Fibroblast of skin of abdomen (primary cell): Measurements from ENCODE around the gene HLA-G.
"Not testable (repeated sequence)": the region's sequence is repeated elsewhere in the genome, so short reads cannot be mapped to it uniquely, and the experiment has no call there.

Source experiments
- DNase-seq: peaks from one replicate; pipeline ENCODE4 v3.0.0-alpha.2; 2013

HLA-G gene

GRCh38 chr6:29875257-29875656, 47.6 kb downstream of the HLA-G start:
- DNase-seq = no peak

GRCh38 chr6:29875734-29876133, 48.1 kb downstream of the HLA-G start:
- DNase-seq = not testable (repeated sequence)
